Activated CD4-positive, alpha-beta T cell treated with anti-CD3 and anti-CD28 coated beads, Interleukin-2, amount 10 ng/mL, durations not matched to agents 7 days and 5 days (primary cell): ENCODE measurements around the gene PLAAT4. TPM values are rescaled to one million over a fixed set of nuclear protein-coding genes. Genes with fewer than 3 reads are reported as not detected.
A peak's percentile ranks its signal among the peaks of the same experiment; 100 is the strongest.

Experiments used
- CTCF ChIA-PET: fragments of 350-600 bp; sonication (Branson Sonifier 250); formaldehyde crosslinking; loops from one replicate; lab custom pipeline; 2021; ENCODE audit warnings: antibody characterized with exemption; lab: Charles Lee
- POLR2A ChIA-PET: fragments of 350-600 bp; sonication (Branson Sonifier 250); formaldehyde crosslinking; loops from one replicate; lab custom pipeline; 2021; ENCODE audit warnings: antibody characterized with exemption; lab: Charles Lee
- DNase-seq: peaks from one replicate; pipeline ENCODE4 v3.0.0-alpha.2; 2020
- H3K27ac Mint-ChIP-seq: one replicate; pipeline ENCODE4 v1.8.0; 2021; ENCODE audit warnings: mild to moderate bottlenecking, moderate library complexity, mixed read lengths
- H3K27me3 Mint-ChIP-seq: one replicate; pipeline ENCODE4 v1.8.0; 2021; ENCODE audit warnings: mixed read lengths
- H3K36me3 Mint-ChIP-seq: one replicate; pipeline ENCODE4 v1.8.0; 2021; ENCODE audit warnings: low read depth, mixed read lengths
- H3K4me1 Mint-ChIP-seq: one replicate; pipeline ENCODE4 v1.8.0; 2021; ENCODE audit warnings: mixed read lengths
- H3K4me3 Mint-ChIP-seq: one replicate; pipeline ENCODE4 v1.8.0; 2021; ENCODE audit warnings: mild to moderate bottlenecking, moderate library complexity, mixed read lengths
- H3K9me3 Mint-ChIP-seq: one replicate; pipeline ENCODE4 v1.8.0; 2021; ENCODE audit warnings: mixed read lengths
- total RNA-seq, 2 experiments: library from RNA; stranded (reverse); gene quantifications; one replicate each; pipeline ENCODE4 v1.2.3, GENCODE V29; 2021

The PLAAT4 gene
- total RNA-seq, 2 experiments from 2014 or later, result 136 to 137 TPM

- no peaks in the 10 kb centered on the region for H3K27me3 Mint-ChIP-seq
- peaks cover 18% of the 10 kb centered on the region for H3K36me3 Mint-ChIP-seq
- POLR2A ChIA-PET, result no interaction called here
- no peaks in the 10 kb centered on the region for H3K9me3 Mint-ChIP-seq
- peaks cover 50% of the 10 kb centered on the region for H3K4me1 Mint-ChIP-seq
- CTCF ChIA-PET, result interaction anchor here (0.6 to 3.5 kb wide), 6 partner anchors 9 to 57 kb away, joined by 3 to 12 read pairs (median 6); partner anchors contain the start of genes PLAAT2 and PLAAT4
- DNase-seq, result peak; percentile 35
- peak overlapping the region; percentile 86 for H3K27ac Mint-ChIP-seq
- peak overlapping the region; percentile 59 for H3K4me3 Mint-ChIP-seq
Measured at GRCh38 chr11:63551091-63551888, 14.7 kb downstream of the PLAAT4 start.

- peaks cover 51% of the 10 kb centered on the region for H3K4me1 Mint-ChIP-seq
- POLR2A ChIA-PET, result no interaction called here
- DNase-seq, result no peak
- no peaks in the 10 kb centered on the region for H3K27me3 Mint-ChIP-seq
- no peak overlapping the region for H3K4me3 Mint-ChIP-seq
- no peaks in the 10 kb centered on the region for H3K9me3 Mint-ChIP-seq
- peak overlapping the region; percentile 96 for H3K27ac Mint-ChIP-seq
- peaks cover 12% of the 10 kb centered on the region for H3K36me3 Mint-ChIP-seq
- CTCF ChIA-PET, result interaction anchor here (0.6 to 3.5 kb wide), 7 partner anchors 9 to 56 kb away, joined by 3 to 12 read pairs (median 4); partner anchors contain the start of genes PLAAT2 and PLAAT4
Measured at GRCh38 chr11:63551889-63552266, 15.3 kb downstream of the PLAAT4 start.

GRCh38 chr11:63552921-63553320 lies 16.3 kb downstream of the PLAAT4 start:
- H3K27ac Mint-ChIP-seq, result peak overlapping the region; percentile 96
- peaks cover 51% of the 10 kb centered on the region for H3K4me1 Mint-ChIP-seq
- no peaks in the 10 kb centered on the region for H3K9me3 Mint-ChIP-seq
- H3K36me3 Mint-ChIP-seq, result peaks cover 4% of the 10 kb centered on the region
- ChIA-PET POLR2A (no interaction called here), CTCF (interaction anchor here (2.1 to 3.0 kb wide), 3 partner anchors 9 to 15 kb away, joined by 4 to 10 read pairs (median 9); partner anchors contain the start of gene PLAAT4)
- DNase-seq, result no peak
- H3K4me3 Mint-ChIP-seq, result no peak overlapping the region
- no peaks in the 10 kb centered on the region for H3K27me3 Mint-ChIP-seq

DNA sequence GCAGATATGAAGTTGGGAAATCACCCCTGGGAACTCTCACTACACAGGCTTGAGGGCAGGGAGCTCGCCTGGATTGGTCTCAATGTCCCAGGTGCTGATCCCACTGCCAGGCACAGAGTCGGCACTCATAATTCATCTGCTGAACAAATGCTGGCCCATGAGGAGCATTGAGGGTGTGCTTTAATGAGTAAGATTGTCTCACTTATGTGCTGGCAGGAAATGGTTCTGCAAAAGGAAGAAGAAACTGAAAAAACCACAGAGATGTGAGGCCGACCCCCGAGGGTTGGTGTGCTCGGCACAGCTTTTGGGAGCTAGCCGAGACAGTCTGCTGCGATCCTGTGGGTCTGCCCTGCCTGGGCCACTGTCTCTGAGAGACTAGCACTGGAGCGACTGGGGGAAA lies 17.2 kb downstream of the PLAAT4 start:
- H3K27me3 Mint-ChIP-seq, result no peaks in the 10 kb centered on the region
- H3K4me1 Mint-ChIP-seq, result peaks cover 51% of the 10 kb centered on the region
- H3K9me3 Mint-ChIP-seq, result no peaks in the 10 kb centered on the region
- peak; percentile 64 for DNase-seq
- CTCF ChIA-PET, result interaction anchor here (0.5 to 3.0 kb wide), 5 partner anchors 8 to 1475 kb away, joined by 3 to 10 read pairs (median 4); partner anchors contain the start of gene PLAAT4
- POLR2A ChIA-PET, result interaction anchor here (0.6 to 1.0 kb wide), 3 partner anchors 17 to 52 kb away, joined by 3 to 6 read pairs (median 3); partner anchors contain the start of gene PLAAT4
- peaks cover 4% of the 10 kb centered on the region for H3K36me3 Mint-ChIP-seq
- H3K4me3 Mint-ChIP-seq, result peak overlapping the region; percentile 49
- peak overlapping the region; percentile 96 for H3K27ac Mint-ChIP-seq

GRCh38 chr11:63554877-63555223 lies 18.2 kb downstream of the PLAAT4 start:
- no peaks in the 10 kb centered on the region for H3K27me3 Mint-ChIP-seq
- H3K27ac Mint-ChIP-seq, result peak overlapping the region; percentile 96
- H3K36me3 Mint-ChIP-seq, result peaks cover 4% of the 10 kb centered on the region
- H3K9me3 Mint-ChIP-seq, result no peaks in the 10 kb centered on the region
- no peak overlapping the region for H3K4me3 Mint-ChIP-seq
- H3K4me1 Mint-ChIP-seq, result peaks cover 50% of the 10 kb centered on the region
- ChIA-PET CTCF (interaction anchor here (1.6 to 3.0 kb wide), 2 partner anchors 9 to 17 kb away, joined by 4 to 10 read pairs; partner anchors contain the start of gene PLAAT4), POLR2A (no interaction called here)
- no peak for DNase-seq

DNA sequence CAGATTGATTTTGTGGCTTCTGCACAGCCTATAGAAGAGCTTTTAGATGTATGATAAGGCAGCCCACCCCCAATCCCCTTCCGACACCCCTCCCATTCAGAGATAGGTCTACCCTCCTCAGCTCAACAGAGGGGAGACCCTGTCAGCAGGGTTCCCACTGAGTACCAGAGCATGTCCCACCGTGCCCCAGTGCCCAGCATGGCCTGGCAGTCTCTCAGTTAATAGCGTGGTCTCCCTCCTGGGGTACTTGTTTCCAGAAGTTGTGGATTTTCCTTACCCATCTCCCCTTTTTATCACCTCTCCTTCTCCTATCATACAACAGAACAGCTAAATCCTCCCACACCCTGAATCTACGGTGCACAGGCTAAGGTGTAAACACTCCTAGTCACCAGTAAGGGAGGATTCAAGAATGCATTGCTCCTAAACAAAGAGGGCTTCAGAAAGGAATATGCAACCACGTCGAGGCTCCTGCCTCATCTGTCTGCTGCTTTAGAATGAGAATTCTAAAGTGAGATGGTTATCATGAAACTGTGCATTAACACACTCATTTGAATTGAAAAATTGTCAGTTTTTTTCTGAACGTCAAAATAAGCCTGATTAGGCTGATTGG lies 19.9 kb downstream of the PLAAT4 start:
- DNase-seq, result no peak
- Mint-ChIP-seq H3K9me3 (no peaks in the 10 kb centered on the region), H3K36me3 (peaks cover 4% of the 10 kb centered on the region), H3K4me1 (peaks cover 55% of the 10 kb centered on the region), H3K27ac (no peak overlapping the region), H3K27me3 (peaks cover 2% of the 10 kb centered on the region), H3K4me3 (no peak overlapping the region)
- CTCF ChIA-PET, result interaction anchor here (0.6 to 1.0 kb wide), 4 partner anchors 10 to 126 kb away, joined by 3 to 4 read pairs (median 3); no protein-coding TSS in a partner anchor
- POLR2A ChIA-PET, result interaction anchor here (0.6 kb wide), 1 partner anchor 92 kb away, joined by 5 read pairs; no protein-coding TSS in a partner anchor

GRCh38 chr11:63557570-63557969 lies 21.0 kb downstream of the PLAAT4 start:
- DNase-seq, result no peak
- ChIA-PET POLR2A (no interaction called here), CTCF (interaction anchor here (2.0 kb wide), 1 partner anchor 21 kb away, joined by 8 read pairs; the partner anchor contains the start of gene PLAAT4)
- H3K4me3 Mint-ChIP-seq, result no peak overlapping the region
- H3K4me1 Mint-ChIP-seq, result peaks cover 56% of the 10 kb centered on the region
- no peak overlapping the region for H3K27ac Mint-ChIP-seq
- H3K27me3 Mint-ChIP-seq, result peaks cover 2% of the 10 kb centered on the region
- H3K36me3 Mint-ChIP-seq, result peaks cover 4% of the 10 kb centered on the region
- H3K9me3 Mint-ChIP-seq, result no peaks in the 10 kb centered on the region

GRCh38 chr11:63558459-63559157 lies 22.0 kb downstream of the PLAAT4 start:
- Mint-ChIP-seq H3K27me3 (peaks cover 2% of the 10 kb centered on the region), H3K4me3 (no peak overlapping the region), H3K9me3 (no peaks in the 10 kb centered on the region), H3K36me3 (peaks cover 2% of the 10 kb centered on the region), H3K4me1 (peaks cover 51% of the 10 kb centered on the region), H3K27ac (peak overlapping the region; percentile 21)
- ChIA-PET POLR2A (interaction anchor here (0.6 kb wide), 1 partner anchor 321 kb away, joined by 3 read pairs; no protein-coding TSS in a partner anchor), CTCF (interaction anchor here (1.1 to 2.0 kb wide), 2 partner anchors 15 to 22 kb away, joined by 3 to 8 read pairs; partner anchors contain the start of gene PLAAT4)
- DNase-seq, result no peak

DNA sequence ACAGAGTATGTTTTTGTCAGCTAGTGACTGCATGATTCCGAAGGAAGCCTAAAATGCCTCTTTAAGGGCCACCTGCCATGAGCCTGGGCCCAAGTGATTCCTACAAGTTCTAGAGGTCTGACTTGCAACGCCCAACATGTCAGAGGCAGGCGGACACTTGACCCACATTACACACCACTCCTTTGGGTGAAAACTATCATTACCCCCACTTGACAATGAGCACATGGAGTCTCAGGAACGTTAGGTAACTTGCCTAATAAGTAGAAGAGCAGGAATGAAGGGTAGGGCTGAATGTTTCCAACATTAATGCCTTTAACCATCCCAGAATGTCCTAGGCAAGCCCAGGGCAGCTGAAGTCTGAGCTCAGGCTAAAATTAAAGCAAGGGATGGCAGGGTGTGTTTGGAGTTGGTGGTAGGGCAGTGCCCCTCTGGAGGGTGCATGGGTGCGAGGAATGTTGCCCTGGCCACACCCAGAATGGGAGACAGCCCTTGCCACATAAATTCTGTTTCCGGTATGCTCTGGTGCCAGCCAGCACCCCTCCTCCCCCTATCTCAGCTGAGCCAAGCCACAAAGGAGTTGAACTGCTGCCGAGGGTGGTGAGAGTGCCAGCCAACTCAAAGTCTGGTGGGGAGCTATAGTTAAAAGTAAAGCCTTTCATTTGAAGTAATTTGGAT lies 24.0 kb downstream of the PLAAT4 start:
- Mint-ChIP-seq H3K4me1 (peaks cover 51% of the 10 kb centered on the region), H3K4me3 (no peak overlapping the region), H3K36me3 (no peaks in the 10 kb centered on the region), H3K27me3 (peaks cover 2% of the 10 kb centered on the region), H3K27ac (peak overlapping the region; percentile 33), H3K9me3 (no peaks in the 10 kb centered on the region)
- no peak for DNase-seq
- CTCF ChIA-PET, result interaction anchor here (0.7 to 1.8 kb wide), 2 partner anchors 8 to 9 kb away, joined by 3 to 4 read pairs; no protein-coding TSS in a partner anchor
- POLR2A ChIA-PET, result no interaction called here

DNA sequence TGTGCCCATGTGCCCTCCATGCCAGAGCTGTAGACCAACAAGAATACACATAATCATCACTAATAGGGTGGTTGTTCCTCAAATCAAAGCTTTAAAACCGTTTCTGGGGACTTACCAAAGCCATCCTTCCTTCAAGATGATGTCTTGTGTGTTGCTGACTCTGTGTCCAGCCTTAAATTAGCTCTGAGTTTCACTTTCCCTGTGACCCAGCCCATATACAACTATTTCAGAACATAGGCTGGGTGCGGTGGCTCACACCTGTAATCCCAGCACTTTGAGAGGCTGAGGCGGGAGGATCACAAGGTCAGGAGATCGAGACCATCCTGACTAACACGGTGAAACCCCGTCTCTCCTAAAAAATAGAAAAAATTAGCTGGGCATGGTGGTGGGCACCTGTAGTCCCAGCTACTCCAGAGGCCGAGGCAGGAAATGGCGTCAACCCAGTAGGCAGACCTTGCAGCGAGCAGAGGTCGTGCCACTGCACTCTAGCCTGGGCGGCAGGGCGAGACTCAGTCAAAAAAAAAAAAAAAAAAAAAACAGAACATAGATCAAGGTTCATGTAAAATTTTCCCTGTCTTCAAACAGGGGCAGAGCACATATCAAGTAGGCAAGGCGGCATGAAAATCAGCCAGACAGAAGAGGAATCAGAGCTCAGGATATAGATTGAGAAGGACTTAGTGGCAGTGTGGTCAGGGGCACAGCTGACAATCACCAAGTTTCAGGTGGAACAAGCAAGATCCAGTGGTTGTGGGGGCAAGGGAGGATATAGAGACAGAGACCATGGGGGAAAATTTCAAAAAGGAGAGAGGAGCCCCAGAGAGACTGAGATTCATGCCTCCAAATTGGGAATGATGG lies 26.8 kb downstream of the PLAAT4 start, which contains the start of gene PLAAT2:
TSS of gene PLAAT2 (minus strand) at position 179 of the 855 bp plus-strand sequence. CDS start at position 124, 55 bp downstream.
- ChIA-PET CTCF (interaction anchor here (1.0 to 2.1 kb wide), 5 partner anchors 8 to 64 kb away, joined by 4 to 8 read pairs (median 4); no protein-coding TSS in a partner anchor), POLR2A (interaction anchor here (0.7 kb wide), 1 partner anchor 27 kb away, joined by 3 read pairs; no protein-coding TSS in a partner anchor)
- H3K9me3 Mint-ChIP-seq, result no peaks in the 10 kb centered on the region
- no peak within 1 kb of the TSS for H3K4me3 Mint-ChIP-seq
- no peaks in the 10 kb centered on the region for H3K36me3 Mint-ChIP-seq
- DNase-seq, result no peak
- peaks cover 2% of the 10 kb centered on the region for H3K27me3 Mint-ChIP-seq
- H3K4me1 Mint-ChIP-seq, result peaks cover 68% of the 10 kb centered on the region
- H3K27ac Mint-ChIP-seq, result peak within 1 kb of the TSS; percentile 43
